Measurements from ENCODE around the gene HIVEP3. TPM values are rescaled to one million over a fixed set of nuclear protein-coding genes. Genes with fewer than 3 reads are reported as not detected.

HIVEP3 gene
- polyA plus RNA-seq, 1 donor (not counting 4 experiments of a cell fraction or from before 2014, with no cell fraction given) = 1.1 TPM

GRCh38 chr1:41479000-41479807, 439.5 kb downstream of the HIVEP3 start:
- H3K36me3 ChIP-seq (ENCODE audit: control insufficient read depth in 2 of 2, extremely low read depth in 1 of 2, insufficient read depth in 2 of 2, low read length in 2 of 2) = no peaks in the 10 kb centered on the region
- no peak overlapping the region for H3K27ac ChIP-seq (ENCODE audit: control insufficient read depth, insufficient read depth, low read length)
- no peak overlapping the region for H3K4me3 ChIP-seq (ENCODE audit: control insufficient read depth in 2 of 3, extremely low read depth in 1 of 3, insufficient read depth in 2 of 3, low read depth in 1 of 3, low read length in 3 of 3)
- no peaks in the 10 kb centered on the region for H4K20me1 ChIP-seq (ENCODE audit: control insufficient read depth, extremely low read depth, insufficient read depth, low read length)
- no peak overlapping the region for H2AFZ ChIP-seq (ENCODE audit: control insufficient read depth, low read length)
- DNase-seq (ENCODE audit: low read depth, low spot score) = no peak
- no peaks in the 10 kb centered on the region for H3K9me3 ChIP-seq (ENCODE audit: control insufficient read depth, low read depth, low read length)
- H3K4me1 ChIP-seq (ENCODE audit: control insufficient read depth, extremely low read depth, insufficient read depth, low read length) = peaks cover 40% of the 10 kb centered on the region
- no peaks in the 10 kb centered on the region for H3K9me1 ChIP-seq (ENCODE audit: control insufficient read depth, extremely low read depth, insufficient read depth, low read length)
- H3K27me3 ChIP-seq (ENCODE audit: control insufficient read depth, extremely low read depth, insufficient read depth, low read length) = no peaks in the 10 kb centered on the region
- FAIRE-seq = no peak
- no peak overlapping the region for H3K4me2 ChIP-seq (ENCODE audit: control insufficient read depth, extremely low read depth, insufficient read depth, low read depth, low read length)
- dilution Hi-C loops (cut with MboI; ENCODE audit: extremely low pct_ligation_motif_present, low sequenced_read_pairs) = no loop called here
- no peak overlapping the region for H3K9ac ChIP-seq (ENCODE audit: control insufficient read depth, extremely low read depth, insufficient read depth, low read length)
- no peak for TF ChIP-seq EZH2 (IDR thresholded peaks at IDR 0.05; ENCODE audit: low read length)
- TF ChIP-seq CTCF (optimal IDR thresholded peaks at IDR 0.05 in 1 of 3, IDR thresholded peaks at IDR 0.05 in 1 of 3, conservative IDR thresholded peaks at IDR 0.05 in 1 of 3; ENCODE audit: extremely low read depth in 1 of 3, insufficient read depth in 2 of 3, low read length in 3 of 3) = no peak
- no peaks in the 10 kb centered on the region for H3K79me2 ChIP-seq (ENCODE audit: control insufficient read depth, insufficient read depth, low read length)

DNA sequence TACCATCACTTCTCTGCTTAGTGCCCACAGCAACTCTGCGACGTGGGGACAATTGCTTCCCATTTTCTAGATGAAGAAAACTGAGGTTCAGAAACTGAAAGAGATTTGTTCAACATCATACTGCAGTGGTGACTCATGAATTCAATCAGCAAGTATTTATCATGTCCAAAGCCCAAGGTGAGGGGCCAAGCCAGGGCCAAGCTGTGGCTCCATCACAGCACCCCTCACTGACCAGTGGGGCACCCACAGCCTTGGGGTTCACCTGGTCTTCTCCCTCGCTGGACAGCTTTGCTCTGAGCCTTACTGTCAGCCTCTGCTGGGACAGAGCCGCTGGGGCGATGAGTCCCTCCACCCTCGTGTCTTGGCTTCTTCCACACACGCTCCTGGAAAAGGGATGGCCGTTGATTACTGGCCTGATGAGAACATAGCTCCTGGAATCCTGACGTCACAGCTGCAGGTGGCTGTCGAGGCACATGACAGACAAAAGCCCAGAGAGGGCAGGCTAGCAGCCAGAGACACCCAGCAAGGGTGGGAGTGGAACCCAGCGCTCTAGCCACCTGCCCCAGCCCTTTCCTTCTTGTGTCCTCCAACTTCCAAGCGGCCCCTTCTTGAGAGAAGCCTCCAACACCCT, 440.5 kb downstream of the HIVEP3 start:
- H2AFZ ChIP-seq (ENCODE audit: control insufficient read depth, low read length) = no peak overlapping the region
- FAIRE-seq (no peak), DNase-seq (ENCODE audit: low read depth, low spot score) (no peak)
- no peaks in the 10 kb centered on the region for H3K9me3 ChIP-seq (ENCODE audit: control insufficient read depth, low read depth, low read length)
- TF ChIP-seq CTCF (optimal IDR thresholded peaks at IDR 0.05 in 1 of 3, IDR thresholded peaks at IDR 0.05 in 1 of 3, conservative IDR thresholded peaks at IDR 0.05 in 1 of 3; ENCODE audit: extremely low read depth in 1 of 3, insufficient read depth in 2 of 3, low read length in 3 of 3) (no peak), EZH2 (IDR thresholded peaks at IDR 0.05; ENCODE audit: low read length) (no peak)
- no peak overlapping the region for H3K4me2 ChIP-seq (ENCODE audit: control insufficient read depth, extremely low read depth, insufficient read depth, low read depth, low read length)
- peaks cover 42% of the 10 kb centered on the region for H3K4me1 ChIP-seq (ENCODE audit: control insufficient read depth, extremely low read depth, insufficient read depth, low read length)
- dilution Hi-C loops (cut with MboI; ENCODE audit: extremely low pct_ligation_motif_present, low sequenced_read_pairs) = no loop called here
- H4K20me1 ChIP-seq (ENCODE audit: control insufficient read depth, extremely low read depth, insufficient read depth, low read length) = no peaks in the 10 kb centered on the region
- no peak overlapping the region for H3K9ac ChIP-seq (ENCODE audit: control insufficient read depth, extremely low read depth, insufficient read depth, low read length)
- no peaks in the 10 kb centered on the region for H3K79me2 ChIP-seq (ENCODE audit: control insufficient read depth, insufficient read depth, low read length)
- no peaks in the 10 kb centered on the region for H3K27me3 ChIP-seq (ENCODE audit: control insufficient read depth, extremely low read depth, insufficient read depth, low read length)
- no peaks in the 10 kb centered on the region for H3K9me1 ChIP-seq (ENCODE audit: control insufficient read depth, extremely low read depth, insufficient read depth, low read length)
- no peak overlapping the region for H3K27ac ChIP-seq (ENCODE audit: control insufficient read depth, insufficient read depth, low read length)
- H3K4me3 ChIP-seq (ENCODE audit: control insufficient read depth in 2 of 3, extremely low read depth in 1 of 3, insufficient read depth in 2 of 3, low read depth in 1 of 3, low read length in 3 of 3) = no peak overlapping the region
- no peaks in the 10 kb centered on the region for H3K36me3 ChIP-seq (ENCODE audit: control insufficient read depth in 2 of 2, extremely low read depth in 1 of 2, insufficient read depth in 2 of 2, low read length in 2 of 2)

Measured in keratinocyte (primary cell).